Cardiac fibroblast (primary cell): Measurements from ENCODE around the gene PDE1A.

Experiments used
- DNase-seq, 2 donors: peaks; one replicate each; pipeline versions ENCODE4 v3.0.0 to v3.0.0-alpha.2; 2010; ENCODE audit warnings: low read depth in 2 of 2
- H3K4me3 ChIP-seq, 2 donors: replicated peaks in 1 of 2; 1 replicate in 1 of 2; 2 replicates in 1 of 2; pipeline ENCODE4 v1.5.1; 2011; ENCODE audit warnings: low read depth in 2 of 2, low read length in 2 of 2, mild to moderate bottlenecking in 2 of 2, moderate library complexity in 1 of 2
- CTCF ChIP-seq: IDR thresholded peaks from one replicate; pipeline ENCODE4 v1.5.1; 2011; ENCODE audit warnings: low read depth, mild to moderate bottlenecking, low read length, inconsistent platforms

Gene PDE1A

GRCh38 chr2:182447163-182447562, 20.3 kb upstream of the PDE1A start:
- DNase-seq = peak; percentile 20 to 33
- TF ChIP-seq CTCF = no peak

GRCh38 chr2:182446087-182446486, 19.3 kb upstream of the PDE1A start:
- H3K4me3 ChIP-seq = no peak overlapping the region
- TF ChIP-seq CTCF = no peak

More at GRCh38 chr2:182447163-182447562, 20.3 kb upstream of the PDE1A start:
- no peak overlapping the region for H3K4me3 ChIP-seq

GRCh38 chr2:182445391-182445965, 18.6 kb upstream of the PDE1A start:
- no peak for TF ChIP-seq CTCF
- peak; percentile 41 to 59 for DNase-seq
- H3K4me3 ChIP-seq = no peak overlapping the region

More at GRCh38 chr2:182446087-182446486, 19.3 kb upstream of the PDE1A start:
- peak in 1 of 2 donors; percentile 51 for DNase-seq

GRCh38 chr2:182444806-182445205, 18.0 kb upstream of the PDE1A start:
- peak; percentile 59 to 75 for DNase-seq
- H3K4me3 ChIP-seq = no peak overlapping the region
- TF ChIP-seq CTCF = no peak

- no peak for DNase-seq
- no peak overlapping the region for H3K4me3 ChIP-seq
- TF ChIP-seq CTCF = no peak
Measured at GRCh38 chr2:182444170-182444569, 17.3 kb upstream of the PDE1A start.

- no peak for TF ChIP-seq CTCF
- no peak for DNase-seq
Measured at GRCh38 chr2:182436252-182436651, 9.4 kb upstream of the PDE1A start.

GRCh38 chr2:182435754-182436153, 8.9 kb upstream of the PDE1A start:
- peak; percentile 39 to 60 for DNase-seq
- no peak overlapping the region for H3K4me3 ChIP-seq
- no peak for TF ChIP-seq CTCF

More at GRCh38 chr2:182436252-182436651, 9.4 kb upstream of the PDE1A start:
- no peak overlapping the region for H3K4me3 ChIP-seq
